HG03442 (cell line): ENCODE results near the gene SLC25A18.
A peak's percentile ranks its signal among the peaks of the same experiment; 100 is the strongest.
"Not testable (repeated sequence)": the region's sequence is repeated elsewhere in the genome, so short reads cannot be mapped to it uniquely, and the experiment has no call there.

ENCODE experiments used
- ATAC-seq: cut with Tn5 transposase; IDR thresholded peaks from one replicate; pipeline ENCODE4 v1.9.1; 2021; ENCODE audit warnings: mild to moderate bottlenecking, moderate library complexity; ENCODE audit not compliant: unreplicated experiment

SLC25A18 gene

DNA sequence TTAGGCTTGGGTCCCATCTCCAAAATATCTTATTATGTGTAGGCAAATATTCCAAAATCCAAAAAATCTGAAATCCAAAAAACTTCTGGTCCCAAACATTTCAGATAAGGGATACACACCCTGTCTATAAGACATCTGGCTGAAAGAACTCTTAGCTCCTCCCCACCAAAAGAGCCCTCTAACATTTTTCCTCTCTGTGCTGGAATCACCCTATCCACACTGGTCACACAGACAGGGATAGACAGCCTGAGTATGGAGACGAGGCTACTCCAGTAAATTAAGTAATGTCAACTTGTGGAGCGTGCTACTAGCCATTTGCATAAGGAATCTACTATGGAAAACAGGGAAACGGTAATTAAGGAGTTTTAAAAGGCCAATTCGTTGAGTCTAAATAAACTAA is 40.4 kb downstream of the SLC25A18 start:
- ATAC-seq = no peak

GRCh38 chr22:17606496-17606895 is 43.2 kb downstream of the SLC25A18 start:
- no peak for ATAC-seq

- no peak for ATAC-seq
Observed at GRCh38 chr22:17607891-17608521, 44.7 kb downstream of the SLC25A18 start.

DNA sequence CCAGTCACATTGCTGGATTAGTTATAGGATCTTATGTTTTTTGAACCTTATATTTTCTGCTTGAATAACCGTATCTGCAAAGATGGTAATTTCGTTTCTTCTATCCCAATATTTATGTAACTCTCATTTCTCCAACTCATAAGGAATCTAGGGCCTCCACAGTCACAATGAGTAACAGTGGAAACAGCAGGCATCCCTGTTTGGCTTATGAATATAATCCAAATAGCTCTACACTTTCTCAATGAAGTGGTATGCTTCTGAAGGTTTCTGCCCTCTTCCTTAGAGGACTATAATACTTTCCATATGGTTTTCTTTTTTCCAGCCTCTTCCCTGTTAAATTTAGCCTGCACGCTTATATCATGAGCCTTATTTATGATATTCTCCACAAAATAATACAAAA is 48.8 kb downstream of the SLC25A18 start:
- ATAC-seq = no peak

- no peak for ATAC-seq
Observed at GRCh38 chr22:17613280-17613679, 50.0 kb downstream of the SLC25A18 start.

- no peak for ATAC-seq
Observed at GRCh38 chr22:17627961-17628405, 64.7 kb downstream of the SLC25A18 start.

DNA sequence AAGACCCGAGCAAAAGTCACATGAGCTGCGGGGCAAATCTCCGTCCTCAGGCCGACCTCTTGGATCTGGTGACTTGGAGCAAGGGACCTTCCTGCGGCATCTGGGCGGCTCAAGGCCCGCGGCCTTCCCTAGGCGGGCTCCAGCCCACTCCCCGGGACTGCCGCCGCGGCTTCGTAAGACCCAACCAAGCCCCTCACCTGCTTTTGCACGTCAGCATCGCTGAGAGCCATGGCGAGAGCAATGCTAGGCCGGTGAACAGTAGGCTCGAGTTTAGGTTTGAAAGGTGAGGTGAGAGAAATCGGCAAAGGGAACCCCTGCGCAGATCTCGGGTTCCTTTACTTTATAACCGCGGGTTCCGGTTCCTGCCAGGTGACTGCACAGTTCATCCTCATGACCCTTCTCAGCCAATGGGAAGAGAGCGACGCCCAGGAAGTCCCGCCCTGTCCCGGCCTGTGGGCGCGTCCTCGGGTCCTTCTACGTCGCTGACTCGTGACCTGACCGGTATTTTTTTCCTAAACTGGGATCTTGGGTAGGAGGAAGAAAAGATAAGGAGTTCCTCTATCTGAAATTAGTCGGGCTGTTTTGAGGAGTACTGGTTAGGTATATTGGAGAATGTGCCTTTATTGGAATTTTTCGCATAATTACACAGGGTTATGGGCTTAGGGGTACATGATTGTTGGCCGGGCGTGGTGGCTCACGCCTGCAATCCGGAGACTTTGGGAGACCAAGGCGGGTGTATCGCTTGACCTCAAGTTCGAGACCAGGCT is 65.3 kb downstream of the SLC25A18 start, which contains the start of gene ATP6V1E1:
Gene ATP6V1E1, minus strand, starts transcription at position 344 of the 767 bp plus-strand sequence. Its CDS starts 114 bp downstream, at position 230.
- peak; percentile 99 for ATAC-seq

GRCh38 chr22:17629173-17629489 is 65.8 kb downstream of the SLC25A18 start:
- no peak for ATAC-seq

GRCh38 chr22:17629641-17630040 is 66.3 kb downstream of the SLC25A18 start:
- ATAC-seq = no peak

- ATAC-seq = no peak
Observed at GRCh38 chr22:17631076-17631565, 67.8 kb downstream of the SLC25A18 start.

DNA sequence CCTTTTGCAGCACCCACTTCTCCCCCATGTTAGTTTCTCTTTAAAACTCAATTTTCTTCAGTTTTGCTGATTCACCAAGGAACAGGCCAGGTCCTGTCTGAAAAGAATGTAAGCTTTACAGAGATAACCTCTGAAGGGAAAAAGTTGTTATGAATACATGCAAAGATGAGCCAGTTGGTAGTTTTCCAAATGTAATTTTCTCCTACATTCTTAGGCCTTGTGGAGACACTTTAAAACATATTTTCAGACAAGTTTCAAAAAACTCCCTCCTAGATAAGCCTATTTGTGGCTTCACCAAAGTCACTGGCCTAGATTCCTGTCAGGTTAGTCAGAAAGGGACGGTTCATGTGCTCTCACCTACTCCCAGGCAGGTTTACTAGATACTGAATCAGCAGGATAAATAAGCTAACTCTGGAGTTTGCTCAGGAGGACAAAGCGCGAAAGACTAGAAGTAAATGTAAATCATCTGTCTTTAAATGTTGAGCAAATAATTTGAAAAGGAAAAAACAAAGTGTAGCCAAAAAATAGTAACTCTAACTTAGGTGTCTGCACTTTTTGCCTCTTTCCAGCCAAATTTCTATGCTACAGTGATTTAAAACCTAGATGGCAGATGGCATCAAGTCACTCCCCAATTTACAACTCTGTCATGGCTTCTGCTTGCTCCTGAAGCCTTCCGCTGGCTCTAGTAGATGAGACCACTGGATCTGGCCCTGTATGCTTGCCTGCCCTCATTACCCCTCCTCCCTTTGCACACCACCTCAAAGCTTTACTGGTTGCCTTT is 70.1 kb downstream of the SLC25A18 start:
- ATAC-seq = no peak

DNA sequence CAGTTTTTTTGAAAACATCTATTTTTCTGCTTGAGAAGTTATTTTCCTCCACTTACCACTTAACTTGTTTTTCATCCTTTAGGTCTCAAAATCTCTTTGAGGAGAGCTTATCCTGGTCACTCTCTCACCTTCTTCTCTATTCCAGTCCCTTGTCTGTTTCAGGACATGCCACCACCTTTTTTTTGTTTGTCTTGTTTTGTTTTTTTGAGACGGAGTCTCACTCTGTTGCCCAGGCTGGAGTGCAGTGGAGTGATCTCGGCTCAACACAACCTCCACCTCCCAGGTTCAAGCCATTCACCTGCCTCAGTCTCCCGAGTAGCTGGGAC is 70.7 kb downstream of the SLC25A18 start:
- no peak for ATAC-seq

DNA sequence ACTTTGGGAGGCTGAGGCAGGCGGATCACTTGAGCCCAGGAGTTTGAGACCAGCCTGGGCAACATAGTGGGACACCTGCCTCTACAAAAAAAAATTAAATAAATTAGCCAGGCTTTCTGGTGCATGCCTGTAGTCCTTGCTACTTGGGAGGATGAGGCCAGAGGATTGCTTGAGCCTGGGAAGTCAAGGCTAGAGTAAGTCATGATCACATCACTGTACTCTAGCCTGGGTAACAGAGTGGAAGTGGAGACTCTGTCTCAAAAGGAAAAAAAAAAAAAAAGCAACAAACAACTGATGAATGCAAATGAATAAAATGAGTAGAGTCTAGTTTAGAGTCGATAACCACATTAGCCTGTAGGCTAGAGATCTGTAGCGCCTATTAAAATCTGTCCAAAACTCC is 71.4 kb downstream of the SLC25A18 start:
- no peak for ATAC-seq

DNA sequence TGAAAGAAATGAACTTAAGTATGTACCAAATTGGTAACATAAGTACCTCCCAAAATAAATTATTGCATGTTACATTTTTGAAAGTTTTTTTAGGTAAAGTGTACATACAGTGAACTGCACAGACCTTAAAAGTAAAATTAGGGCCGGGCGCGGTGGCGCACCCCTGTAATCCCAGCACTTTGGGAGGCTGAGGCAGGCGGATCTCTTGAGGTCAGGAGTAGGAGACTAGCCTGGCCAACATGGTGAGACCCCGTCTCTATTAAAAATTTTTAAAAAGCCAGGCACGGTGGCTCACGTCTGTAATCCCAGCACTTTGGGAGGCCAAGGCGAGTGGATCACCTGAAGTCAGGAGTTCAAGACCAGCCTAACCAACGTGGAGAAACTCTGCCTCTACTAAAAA is 73.6 kb downstream of the SLC25A18 start:
- not testable (repeated sequence) for ATAC-seq

DNA sequence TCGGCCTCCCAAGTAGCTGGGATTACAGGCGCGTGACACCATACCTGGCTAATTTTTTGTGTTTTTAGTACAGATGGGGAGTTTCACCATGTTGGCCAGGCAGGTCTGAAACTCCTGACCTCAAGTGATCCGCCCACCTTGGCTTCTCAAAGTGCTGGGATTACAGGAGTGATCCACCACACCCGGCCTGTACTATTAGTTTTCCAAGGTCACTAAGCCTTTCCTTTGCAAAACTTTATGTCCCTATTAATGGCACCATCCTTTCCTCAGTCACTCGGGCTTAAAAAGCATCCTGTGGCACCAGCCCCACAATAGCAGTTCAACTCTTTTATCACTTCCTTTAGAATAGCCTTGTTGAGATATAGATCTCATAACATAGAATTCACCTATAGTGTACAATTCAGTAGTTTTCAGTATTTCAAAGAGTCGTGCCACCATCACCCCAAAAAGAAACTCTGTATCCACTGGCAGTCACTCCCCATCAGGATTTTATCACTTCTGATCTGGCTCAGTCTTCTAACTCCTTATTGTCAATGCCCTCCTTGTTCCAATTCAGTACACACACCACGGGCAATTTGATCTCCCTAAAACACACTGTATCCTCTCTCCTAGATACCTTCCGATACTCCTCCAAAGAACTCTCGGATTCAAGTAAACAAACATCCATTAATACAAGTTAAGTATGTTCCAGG is 74.3 kb downstream of the SLC25A18 start:
- ATAC-seq = no peak

- peak; percentile 7 for ATAC-seq
Observed at GRCh38 chr22:17638182-17638431, 74.8 kb downstream of the SLC25A18 start.

- ATAC-seq = peak; percentile 94
Observed at GRCh38 chr22:17638432-17639246, 75.3 kb downstream of the SLC25A18 start, which contains the start of gene BCL2L13. Gene BCL2L13 (plus strand): TSS chr22:17638757. CDS start chr22:17655712, 16,955 bp downstream.

DNA sequence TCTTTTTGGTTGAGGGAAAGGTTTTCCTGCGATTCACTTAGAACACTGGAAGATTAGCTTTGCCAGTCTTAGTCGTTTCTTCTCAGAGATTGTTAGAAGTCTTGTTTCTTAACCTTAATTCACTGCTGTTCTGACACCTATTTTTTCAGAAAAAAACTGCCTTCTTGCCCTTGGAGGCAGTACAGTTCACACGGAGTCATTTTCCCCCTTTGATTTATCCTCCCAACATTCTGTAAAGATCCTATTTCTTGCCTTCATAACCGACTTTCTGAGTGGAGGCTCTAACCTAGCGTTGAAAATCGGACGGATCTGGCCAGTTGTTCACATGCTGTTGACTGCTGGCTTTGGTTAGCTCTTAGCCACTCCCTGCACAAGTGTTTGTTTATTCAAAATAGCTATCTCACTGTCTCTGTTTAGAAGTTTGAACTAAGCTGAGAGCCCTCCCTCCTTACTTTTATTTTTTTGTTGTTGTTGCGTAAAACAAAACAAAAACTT is 76.0 kb downstream of the SLC25A18 start:
- ATAC-seq = no peak
